ENCODE measurements around the gene TDRD1.

DNA sequence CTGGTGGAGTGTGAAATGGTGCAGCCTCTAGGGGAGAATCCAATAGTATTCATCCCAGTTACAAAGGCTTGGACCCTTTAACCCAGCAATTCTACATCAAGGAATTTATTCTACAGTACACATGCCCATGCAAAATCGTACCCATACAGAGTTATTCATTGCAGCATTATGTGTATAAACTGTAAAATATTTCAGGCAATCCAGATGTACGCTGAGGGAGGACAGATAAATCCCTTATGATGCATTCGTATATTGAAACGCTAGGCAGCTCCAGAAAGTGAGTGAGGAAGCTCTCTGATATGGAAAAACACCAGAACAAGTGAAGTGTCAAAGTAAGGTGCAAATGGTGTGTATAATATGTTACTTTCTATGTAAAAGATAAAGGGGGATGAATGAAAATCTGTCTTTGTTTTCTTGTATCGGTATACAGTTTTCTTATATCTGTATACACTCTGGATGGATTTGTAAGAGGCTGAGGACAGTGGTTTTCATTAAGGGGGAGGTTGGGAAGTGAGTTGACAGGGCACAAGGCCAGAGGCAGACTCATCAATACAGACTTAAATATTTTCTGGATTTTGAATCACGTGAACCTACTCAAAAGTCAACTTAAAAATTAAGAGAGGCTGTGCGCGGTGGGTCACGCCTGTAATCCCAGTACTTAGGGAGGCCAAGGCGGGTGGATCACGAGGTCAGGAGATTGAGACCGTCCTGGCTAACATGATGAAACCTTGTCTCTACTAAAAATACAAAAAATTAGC, 77.0 kb downstream of the TDRD1 start:
- TF ChIP-seq CTCF (IDR thresholded peaks at IDR 0.05) = no peak
- no peak for TF ChIP-seq POLR2A (IDR thresholded peaks at IDR 0.05)
- TF ChIP-seq POLR2AphosphoS5 (IDR thresholded peaks at IDR 0.05) = no peak
